Bronchus fibroblast of lung (primary cell): ENCODE measurements around the gene TEAD1. TPM values are rescaled to one million over a fixed set of nuclear protein-coding genes. Genes with fewer than 3 reads are reported as not detected.

Experiments used
- total RNA-seq: library from RNA; depleted of rRNA; stranded (reverse); fragments of >200 nt; gene quantifications from 2 replicates; pipeline ENCODE4 v1.2.3, GENCODE V29; 2015

Gene TEAD1
- 44.7 and 52.3 TPM in 2 replicates for total RNA-seq

DNA sequence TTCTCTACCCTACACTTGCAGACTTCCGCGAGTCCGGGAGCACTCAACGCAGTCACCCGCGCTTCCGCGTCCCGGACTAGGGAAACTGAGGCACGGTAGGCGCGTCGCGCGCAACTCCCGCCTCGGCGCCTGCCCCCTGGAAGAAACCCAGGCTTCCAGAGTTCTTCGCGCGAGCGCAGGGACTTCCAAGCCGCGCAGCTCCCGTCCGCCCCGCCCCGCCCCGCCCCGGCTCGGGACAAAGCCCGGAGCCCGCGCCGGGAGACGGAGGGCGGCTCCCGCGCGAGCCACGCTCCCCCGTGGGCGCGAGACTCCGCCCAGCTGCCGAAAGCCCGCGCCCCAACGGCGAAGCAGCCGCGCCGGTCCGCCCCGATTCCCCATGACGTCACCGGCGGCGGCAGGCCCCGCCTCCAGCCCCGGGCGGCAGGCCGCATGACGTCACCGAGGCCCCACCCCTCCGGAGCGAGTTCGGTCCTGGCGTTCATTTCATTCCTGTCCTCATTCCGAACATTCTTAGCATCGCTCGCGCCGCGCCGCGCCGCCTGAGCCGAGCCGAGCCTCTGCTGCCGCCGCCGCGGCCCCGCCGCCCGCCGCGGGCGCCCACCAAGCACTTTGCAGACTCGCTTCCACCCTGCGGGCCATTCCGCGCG is at the start of gene TEAD1:
Gene TEAD1, plus strand, starts transcription at position 498 of the 647 bp plus-strand sequence.

